GM18867 (cell line): Measurements from ENCODE around the gene ENPEP.

Experiments
- ATAC-seq: cut with Tn5 transposase; IDR thresholded peaks from one replicate; pipeline ENCODE4 v1.9.1; 2021; ENCODE audit warnings: mild to moderate bottlenecking, moderate library complexity; ENCODE audit not compliant: unreplicated experiment

The ENPEP gene

DNA sequence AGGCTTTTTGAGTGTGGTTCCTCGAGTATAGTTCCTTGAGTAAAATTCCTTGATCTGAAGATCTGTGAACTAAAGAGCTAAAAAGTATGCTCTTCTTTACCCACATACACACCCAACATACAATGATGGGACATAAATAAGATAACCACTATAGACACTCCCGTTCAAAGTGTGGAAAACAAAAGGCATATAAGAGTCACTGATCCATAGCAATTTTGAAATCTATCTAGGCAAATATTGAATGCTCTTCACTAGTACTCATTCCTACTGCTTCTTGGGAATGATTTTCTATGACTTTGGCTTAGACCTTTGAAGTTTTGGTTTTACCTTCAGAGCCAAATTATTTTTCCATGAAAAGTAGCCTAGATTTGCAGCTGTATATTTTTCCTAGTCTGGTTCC is 120.5 kb downstream of the ENPEP start:
- no peak for ATAC-seq

DNA sequence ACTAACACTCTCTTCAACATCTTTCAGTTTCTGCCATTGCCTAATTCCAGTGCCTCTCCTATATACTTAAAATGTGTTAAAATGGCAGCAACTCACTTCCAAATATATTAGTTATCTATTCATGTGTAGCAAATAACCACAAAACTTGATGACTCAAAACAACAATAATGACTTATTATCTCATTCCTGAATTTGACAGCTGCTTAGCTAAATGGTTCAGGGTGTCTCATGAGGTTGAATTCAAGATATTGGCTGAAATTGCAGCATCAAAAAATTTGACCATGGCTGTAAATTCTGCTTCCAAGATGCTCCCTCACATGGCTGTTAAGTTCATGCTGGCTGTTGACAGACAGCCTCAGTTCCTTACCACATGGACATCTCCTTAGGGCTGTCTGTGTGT is 121.6 kb downstream of the ENPEP start:
- ATAC-seq = no peak

DNA sequence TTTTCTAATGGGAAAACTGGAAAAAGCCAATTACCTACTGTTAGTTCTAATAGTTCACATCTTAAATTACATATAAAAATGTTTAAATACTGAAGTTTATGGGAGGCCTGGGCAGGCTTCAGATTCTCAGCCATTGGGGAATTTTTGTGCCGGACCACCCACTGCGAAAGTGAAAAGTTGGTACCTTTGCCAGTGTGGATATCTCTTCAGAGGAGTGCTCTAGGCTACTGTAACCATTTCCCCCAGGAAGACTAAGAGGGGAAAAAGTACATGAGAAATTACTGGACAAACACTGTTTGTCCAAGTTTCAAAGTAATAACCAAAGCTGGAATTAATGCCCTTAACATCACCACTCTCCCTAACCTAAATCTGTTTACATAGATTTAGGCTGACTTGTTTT is 126.1 kb downstream of the ENPEP start:
- no peak for ATAC-seq

DNA sequence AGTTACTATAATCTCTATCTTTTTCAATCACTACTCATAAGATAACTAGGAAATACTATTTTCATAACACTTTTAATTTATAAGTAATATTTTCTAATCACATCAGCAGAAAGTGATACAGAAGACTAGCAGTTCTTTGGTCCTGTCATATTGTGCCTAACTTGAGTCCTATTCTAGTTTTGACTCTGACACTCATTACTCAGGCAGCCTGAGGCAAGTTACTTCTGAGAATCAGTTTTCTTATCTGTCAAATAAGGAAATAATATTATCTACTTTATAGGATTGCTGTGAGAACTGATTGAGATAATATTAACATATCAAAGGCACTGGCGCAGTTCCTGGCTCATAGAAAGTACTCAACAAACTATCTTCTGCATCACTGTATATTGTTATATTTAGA is 129.1 kb downstream of the ENPEP start:
- no peak for ATAC-seq

DNA sequence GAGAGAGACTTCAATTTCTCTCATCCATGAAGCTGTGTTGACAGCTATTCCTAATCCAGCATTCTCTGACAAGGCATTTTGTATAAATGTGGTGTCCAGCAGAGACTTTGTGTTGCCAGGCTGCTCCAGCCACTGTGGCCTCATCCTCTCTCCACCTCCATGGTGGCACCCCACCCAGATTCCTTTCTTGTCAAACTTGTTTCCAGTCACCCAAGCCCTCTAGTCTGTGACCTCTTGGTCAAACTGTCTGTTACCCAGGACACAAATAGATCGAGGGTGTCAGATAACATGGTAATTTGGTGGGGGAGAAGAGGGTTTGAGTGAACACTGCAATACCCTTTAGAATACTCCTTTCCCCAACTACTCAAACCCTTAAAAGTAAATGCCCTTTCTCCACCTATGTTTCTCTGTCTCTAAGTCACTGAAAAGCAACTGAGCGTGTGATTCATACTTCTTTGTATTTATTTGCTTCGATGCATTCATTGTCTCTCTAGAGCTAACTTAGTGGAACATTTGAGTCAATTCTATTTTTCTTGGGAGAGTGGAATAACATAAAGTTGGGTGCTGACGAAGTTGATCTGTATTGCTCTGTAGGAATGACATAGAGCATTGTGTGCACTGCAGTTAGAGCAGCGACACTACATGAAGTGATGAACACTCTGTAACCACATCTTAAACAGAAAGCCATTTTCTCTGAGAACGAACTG is 133.2 kb downstream of the ENPEP start:
- ATAC-seq = no peak

DNA sequence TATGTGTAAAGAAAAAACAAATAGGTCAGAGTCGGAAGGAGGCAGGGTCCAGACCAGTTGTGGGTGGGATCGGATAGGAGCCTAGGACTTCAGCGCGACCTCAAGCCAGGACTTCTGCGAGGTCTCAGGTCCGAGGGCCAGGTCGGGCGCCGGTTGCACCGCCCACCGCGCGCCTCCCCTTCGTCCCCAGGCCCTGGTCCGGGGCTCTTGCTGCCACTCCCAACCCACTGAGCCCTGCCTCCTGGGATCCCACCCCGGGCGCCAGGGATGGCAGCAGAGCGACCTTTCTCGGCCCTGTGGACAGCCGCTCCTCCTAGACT is 134.6 kb downstream of the ENPEP start:
- no peak for ATAC-seq

GRCh38 chr4:110610940-110611831 is 135.2 kb downstream of the ENPEP start:
- ATAC-seq = no peak

DNA sequence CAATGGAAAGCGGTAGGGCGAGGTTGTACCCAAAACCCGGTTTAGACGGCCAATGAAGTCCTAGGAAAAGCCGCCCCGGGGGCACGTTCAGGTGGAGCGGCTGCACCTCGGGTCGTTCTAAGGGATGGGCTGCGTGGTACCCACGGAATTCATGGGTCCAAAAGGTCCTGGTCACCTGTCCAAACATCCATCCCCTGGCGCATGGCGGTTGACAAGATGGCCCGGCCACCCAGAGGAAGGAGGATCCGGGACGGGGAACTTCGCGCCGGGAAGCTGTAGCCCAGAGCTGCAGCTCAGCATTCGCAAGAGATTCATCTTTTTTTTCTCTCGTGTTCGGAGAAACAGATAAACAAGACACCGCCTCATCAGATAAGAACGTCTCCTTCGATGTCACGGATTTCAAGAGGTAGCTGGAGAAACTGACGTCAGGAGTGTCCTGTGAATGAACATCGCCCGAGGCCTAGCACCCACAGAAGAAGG is 136.1 kb downstream of the ENPEP start:
- no peak for ATAC-seq

DNA sequence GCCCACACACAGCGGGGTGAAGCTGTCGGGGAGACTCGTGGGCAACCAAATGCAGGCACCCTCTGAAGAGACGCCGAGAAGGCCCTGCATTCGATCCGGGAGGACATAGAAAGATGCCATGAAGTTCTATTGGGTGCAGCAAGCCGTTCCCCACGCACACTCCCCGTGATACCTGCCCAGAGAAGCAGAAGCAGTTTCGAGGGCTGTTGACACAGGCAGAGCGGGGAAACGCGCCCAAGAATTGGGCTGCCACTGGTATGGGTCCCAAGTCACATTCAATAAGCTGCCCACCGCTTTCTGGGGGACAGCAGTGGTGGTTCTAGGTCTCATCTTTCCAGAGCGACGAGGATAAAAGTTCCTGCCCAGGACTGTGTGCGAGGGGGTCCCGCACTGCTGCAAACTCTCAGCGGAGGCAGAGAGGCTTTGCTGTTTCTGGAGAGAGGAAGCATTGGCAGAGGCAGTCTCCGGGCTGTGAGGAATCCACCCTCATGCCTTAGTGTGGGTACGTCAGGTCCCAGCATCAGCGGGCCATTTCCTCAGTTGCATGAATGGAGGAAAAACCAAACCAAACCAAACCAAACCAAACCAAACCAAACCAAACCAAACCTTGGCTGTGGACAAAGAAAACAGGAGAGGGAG is 136.8 kb downstream of the ENPEP start:
- no peak for ATAC-seq

DNA sequence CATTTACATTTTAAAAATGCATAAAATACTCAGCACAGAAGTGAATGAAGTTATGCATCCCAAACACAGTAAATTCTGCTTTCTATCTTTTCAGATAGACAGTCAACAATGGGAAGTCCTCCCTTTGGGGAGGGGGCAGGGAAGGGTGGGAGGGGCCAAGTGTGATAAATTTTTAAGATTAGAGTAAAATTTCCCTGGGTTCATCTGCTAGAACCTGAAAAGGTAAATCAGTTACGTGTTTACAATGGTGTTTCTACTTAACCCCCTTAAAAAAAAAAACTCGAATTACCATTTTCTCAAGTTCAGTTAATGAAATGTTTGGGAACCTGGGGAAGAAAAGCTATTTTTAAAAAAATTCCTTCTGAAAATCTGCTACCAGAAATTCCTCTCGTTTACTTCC is 137.8 kb downstream of the ENPEP start:
- ATAC-seq = no peak

DNA sequence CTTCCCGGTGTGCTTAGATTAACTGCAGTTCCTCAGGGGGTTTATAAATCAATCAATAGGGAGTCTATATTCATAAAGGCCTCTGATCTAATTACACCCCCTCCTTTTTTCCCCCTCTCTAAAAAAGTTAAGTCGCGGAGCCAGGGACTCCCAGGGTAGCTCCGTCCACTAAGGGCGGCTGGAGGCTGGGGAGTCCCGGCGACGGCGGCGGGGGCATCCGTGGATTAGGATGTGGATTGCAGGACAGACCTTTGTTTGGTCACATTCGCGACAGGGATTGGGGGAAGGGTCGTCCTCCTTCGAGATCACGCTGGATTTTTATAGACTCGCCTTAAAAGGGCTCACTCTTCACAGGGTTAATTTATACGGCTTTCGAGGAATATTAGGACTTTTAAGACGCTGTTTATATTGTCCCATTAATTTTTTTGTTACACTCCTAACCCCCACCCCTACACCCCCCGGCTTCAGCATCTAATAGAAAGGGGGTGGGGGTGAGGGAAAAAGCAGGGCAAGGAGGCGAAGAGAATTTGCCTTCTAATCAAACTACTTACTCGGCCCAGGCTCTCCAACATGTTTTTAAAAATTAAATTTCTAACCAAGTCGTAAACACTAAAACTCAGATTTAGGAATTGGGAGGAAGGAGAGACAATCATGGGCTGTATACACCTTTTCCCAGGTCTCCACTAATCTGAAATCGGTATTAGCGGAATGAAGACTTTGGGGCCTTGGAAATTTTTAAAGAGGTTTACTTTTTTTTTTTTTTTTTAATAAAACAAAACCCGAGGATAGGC is 138.4 kb downstream of the ENPEP start:
- ATAC-seq = no peak
